ENCODE measurements around the gene ATXN10.

ATXN10 gene

DNA sequence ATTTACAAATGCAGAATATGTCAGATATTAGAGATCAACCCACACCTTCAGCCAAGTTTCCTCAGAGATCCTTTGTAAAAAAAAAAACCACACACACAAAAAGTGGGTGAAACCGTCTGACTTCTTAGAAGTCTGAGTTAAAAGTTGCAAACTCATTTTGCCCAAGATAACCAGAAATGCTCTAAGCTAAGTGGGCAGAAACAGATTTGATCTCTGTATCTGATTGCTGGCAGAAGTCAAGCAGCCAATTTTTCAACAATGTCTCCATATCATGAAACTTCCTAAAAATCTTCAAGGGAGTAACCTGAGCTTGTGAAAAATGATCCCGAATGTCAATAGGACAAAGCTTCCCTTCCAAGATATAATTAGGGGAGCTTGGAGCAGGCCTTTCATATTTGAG lies 28.6 kb upstream of the ATXN10 start:
- H3K36me3 ChIP-seq (ENCODE audit: control insufficient read depth in 5 of 5, insufficient read depth in 5 of 5, low read length in 5 of 5) = no peaks in the 10 kb centered on the region
- no peak overlapping the region for H3K9ac ChIP-seq (ENCODE audit: low read length in 5 of 5)
- peaks cover 5 to 17% (median 15%) of the 10 kb centered on the region in 5 donors for H3K4me1 ChIP-seq (ENCODE audit: control insufficient read depth in 5 of 5, insufficient read depth in 5 of 5, low read length in 5 of 5)
- no peaks in the 10 kb centered on the region for H3K9me3 ChIP-seq (ENCODE audit: control insufficient read depth in 5 of 5, low read length in 5 of 5)
- H3K27ac ChIP-seq (ENCODE audit: low read depth, low read length) = no peak overlapping the region
- H3K4me3 ChIP-seq (ENCODE audit: low read depth in 1 of 5, low read length in 5 of 5) = no peak overlapping the region
- peaks cover 27 to 36% (median 31%) of the 10 kb centered on the region in 5 donors for H3K27me3 ChIP-seq (ENCODE audit: control insufficient read depth in 5 of 5, insufficient read depth in 4 of 5, low read length in 5 of 5)

DNA sequence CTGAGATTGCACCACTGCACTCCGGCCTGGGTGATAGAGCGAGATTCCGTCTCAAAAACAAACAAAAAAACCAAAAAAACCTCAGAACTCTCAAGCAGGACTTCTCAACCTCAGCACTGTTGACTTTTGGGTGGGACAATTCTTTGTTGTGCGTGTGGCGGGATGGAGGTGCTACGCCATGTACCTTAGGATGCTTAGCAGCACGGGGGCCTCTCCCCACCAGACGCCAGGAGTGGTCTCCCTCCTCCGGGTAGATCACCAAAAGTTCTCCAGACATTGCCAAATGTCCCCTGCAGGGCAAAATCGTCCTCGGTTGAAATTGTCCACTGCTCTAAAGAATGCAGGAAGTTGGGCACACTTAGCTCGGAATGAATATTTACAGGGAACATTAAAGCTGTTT lies 26.9 kb upstream of the ATXN10 start:
- no peaks in the 10 kb centered on the region for H3K36me3 ChIP-seq (ENCODE audit: control insufficient read depth in 5 of 5, insufficient read depth in 5 of 5, low read length in 5 of 5)
- no peak overlapping the region for H3K27ac ChIP-seq (ENCODE audit: low read depth, low read length)
- H3K27me3 ChIP-seq (ENCODE audit: control insufficient read depth in 5 of 5, insufficient read depth in 4 of 5, low read length in 5 of 5) = peaks cover 25 to 45% (median 30%) of the 10 kb centered on the region in 5 donors
- H3K4me1 ChIP-seq (ENCODE audit: control insufficient read depth in 5 of 5, insufficient read depth in 5 of 5, low read length in 5 of 5) = peaks cover 0 to 7% (median 6%) of the 10 kb centered on the region in 5 donors
- H3K9ac ChIP-seq (ENCODE audit: low read length in 5 of 5) = no peak overlapping the region
- no peaks in the 10 kb centered on the region for H3K9me3 ChIP-seq (ENCODE audit: control insufficient read depth in 5 of 5, low read length in 5 of 5)
- no peak overlapping the region for H3K4me3 ChIP-seq (ENCODE audit: low read depth in 1 of 5, low read length in 5 of 5)

- no peaks in the 10 kb centered on the region for H3K9me3 ChIP-seq (ENCODE audit: control insufficient read depth in 5 of 5, low read length in 5 of 5)
- H3K9ac ChIP-seq (ENCODE audit: low read length in 5 of 5) = no peak overlapping the region
- H3K27ac ChIP-seq (ENCODE audit: low read depth, low read length) = no peak overlapping the region
- H3K27me3 ChIP-seq (ENCODE audit: control insufficient read depth in 5 of 5, insufficient read depth in 4 of 5, low read length in 5 of 5) = peaks cover 22 to 42% (median 29%) of the 10 kb centered on the region in 5 donors
- no peaks in the 10 kb centered on the region for H3K36me3 ChIP-seq (ENCODE audit: control insufficient read depth in 5 of 5, insufficient read depth in 5 of 5, low read length in 5 of 5)
- H3K4me1 ChIP-seq (ENCODE audit: control insufficient read depth in 5 of 5, insufficient read depth in 5 of 5, low read length in 5 of 5) = peaks cover 0 to 7% (median 6%) of the 10 kb centered on the region in 5 donors
- no peak overlapping the region for H3K4me3 ChIP-seq (ENCODE audit: low read depth in 1 of 5, low read length in 5 of 5)
These were observed 26.5 kb upstream of the ATXN10 start for GRCh38 chr22:45645150-45645525.

- no peak overlapping the region for H3K27ac ChIP-seq (ENCODE audit: low read depth, low read length)
- no peak overlapping the region for H3K9ac ChIP-seq (ENCODE audit: low read length in 5 of 5)
- peaks cover 19 to 40% (median 25%) of the 10 kb centered on the region in 5 donors for H3K27me3 ChIP-seq (ENCODE audit: control insufficient read depth in 5 of 5, insufficient read depth in 4 of 5, low read length in 5 of 5)
- H3K9me3 ChIP-seq (ENCODE audit: control insufficient read depth in 5 of 5, low read length in 5 of 5) = no peaks in the 10 kb centered on the region
- H3K36me3 ChIP-seq (ENCODE audit: control insufficient read depth in 5 of 5, insufficient read depth in 5 of 5, low read length in 5 of 5) = no peaks in the 10 kb centered on the region
- peaks cover 0 to 7% (median 6%) of the 10 kb centered on the region in 5 donors for H3K4me1 ChIP-seq (ENCODE audit: control insufficient read depth in 5 of 5, insufficient read depth in 5 of 5, low read length in 5 of 5)
- H3K4me3 ChIP-seq (ENCODE audit: low read depth in 1 of 5, low read length in 5 of 5) = no peak overlapping the region
These were observed 25.9 kb upstream of the ATXN10 start for GRCh38 chr22:45645526-45646414.

DNA sequence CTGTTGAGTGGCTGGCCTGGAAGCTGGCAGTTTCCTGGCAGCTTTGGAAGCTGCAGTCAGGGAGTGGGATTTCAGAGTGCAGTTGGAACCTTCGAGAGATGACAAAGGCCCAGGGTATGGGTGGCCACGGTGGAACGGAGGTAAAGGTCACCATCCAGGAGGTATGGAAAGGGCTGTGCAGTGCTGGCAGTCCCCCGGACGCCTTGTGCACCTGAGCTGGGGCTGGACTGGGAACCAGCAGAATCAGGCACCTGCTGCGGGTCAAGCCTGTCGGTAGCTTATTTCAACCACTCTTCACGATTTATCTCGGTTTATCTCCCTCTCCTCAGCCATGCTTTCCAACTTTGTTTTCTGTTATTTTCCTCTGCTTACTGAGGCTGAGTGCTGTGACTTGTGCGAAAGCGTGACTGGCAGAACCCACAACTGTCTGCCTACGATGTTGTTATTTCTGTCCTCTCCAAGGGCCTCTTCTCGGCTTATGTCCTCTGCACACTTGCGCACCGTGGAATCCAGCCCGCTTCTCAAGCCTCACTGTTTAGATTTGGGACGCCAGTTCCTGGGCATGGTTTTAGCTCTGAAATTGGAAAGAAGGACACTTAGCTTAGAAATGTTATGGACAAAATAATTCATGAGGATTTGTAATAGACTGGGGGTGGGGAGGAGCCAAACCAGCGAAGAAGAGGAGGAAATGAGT lies 24.0 kb upstream of the ATXN10 start:
- H3K4me3 ChIP-seq (ENCODE audit: low read depth in 1 of 5, low read length in 5 of 5) = no peak overlapping the region
- no peak overlapping the region for H3K9ac ChIP-seq (ENCODE audit: low read length in 5 of 5)
- H3K27ac ChIP-seq (ENCODE audit: low read depth, low read length) = no peak overlapping the region
- no peaks in the 10 kb centered on the region for H3K36me3 ChIP-seq (ENCODE audit: control insufficient read depth in 5 of 5, insufficient read depth in 5 of 5, low read length in 5 of 5)
- peaks cover 0 to 7% (median 6%) of the 10 kb centered on the region in 5 donors for H3K4me1 ChIP-seq (ENCODE audit: control insufficient read depth in 5 of 5, insufficient read depth in 5 of 5, low read length in 5 of 5)
- H3K9me3 ChIP-seq (ENCODE audit: control insufficient read depth in 5 of 5, low read length in 5 of 5) = no peaks in the 10 kb centered on the region
- H3K27me3 ChIP-seq (ENCODE audit: control insufficient read depth in 5 of 5, insufficient read depth in 4 of 5, low read length in 5 of 5) = peaks cover 14 to 41% (median 27%) of the 10 kb centered on the region in 5 donors

GRCh38 chr22:45648301-45649117 lies 23.1 kb upstream of the ATXN10 start:
- H3K36me3 ChIP-seq (ENCODE audit: control insufficient read depth in 5 of 5, insufficient read depth in 5 of 5, low read length in 5 of 5) = no peaks in the 10 kb centered on the region
- no peak overlapping the region for H3K9ac ChIP-seq (ENCODE audit: low read length in 5 of 5)
- H3K4me3 ChIP-seq (ENCODE audit: low read depth in 1 of 5, low read length in 5 of 5) = no peak overlapping the region
- H3K4me1 ChIP-seq (ENCODE audit: control insufficient read depth in 5 of 5, insufficient read depth in 5 of 5, low read length in 5 of 5) = peaks cover 0 to 7% (median 6%) of the 10 kb centered on the region in 5 donors
- H3K9me3 ChIP-seq (ENCODE audit: control insufficient read depth in 5 of 5, low read length in 5 of 5) = no peaks in the 10 kb centered on the region
- peaks cover 14 to 41% (median 29%) of the 10 kb centered on the region in 5 donors for H3K27me3 ChIP-seq (ENCODE audit: control insufficient read depth in 5 of 5, insufficient read depth in 4 of 5, low read length in 5 of 5)
- no peak overlapping the region for H3K27ac ChIP-seq (ENCODE audit: low read depth, low read length)

DNA sequence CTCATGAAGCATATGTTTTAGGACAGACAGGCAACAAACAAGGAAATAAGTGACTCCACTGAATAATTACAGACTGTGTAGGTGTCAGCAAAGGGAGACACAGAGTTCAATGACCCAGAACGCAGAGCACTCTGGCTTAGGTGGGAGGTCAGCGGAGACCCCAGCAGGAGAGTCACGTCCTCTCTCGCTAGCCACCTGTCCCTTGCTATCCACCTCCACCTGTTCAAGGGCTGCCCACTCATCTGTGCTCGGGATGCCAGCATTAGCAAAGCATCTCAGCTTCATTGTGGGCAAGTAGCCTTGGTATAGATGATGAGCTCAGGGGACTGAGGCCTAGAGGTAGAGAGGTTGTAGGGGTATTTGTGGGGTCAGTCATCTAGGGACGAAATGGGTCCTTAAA lies 21.8 kb upstream of the ATXN10 start:
- Histone ChIP-seq H3K9ac (ENCODE audit: low read length in 5 of 5) (no peak overlapping the region), H3K27me3 (ENCODE audit: control insufficient read depth in 5 of 5, insufficient read depth in 4 of 5, low read length in 5 of 5) (peaks cover 14 to 40% (median 30%) of the 10 kb centered on the region in 5 donors), H3K4me3 (ENCODE audit: low read depth in 1 of 5, low read length in 5 of 5) (no peak overlapping the region), H3K4me1 (ENCODE audit: control insufficient read depth in 5 of 5, insufficient read depth in 5 of 5, low read length in 5 of 5) (peaks cover 0 to 7% (median 6%) of the 10 kb centered on the region in 5 donors), H3K27ac (ENCODE audit: low read depth, low read length) (no peak overlapping the region), H3K9me3 (ENCODE audit: control insufficient read depth in 5 of 5, low read length in 5 of 5) (no peaks in the 10 kb centered on the region), H3K36me3 (ENCODE audit: control insufficient read depth in 5 of 5, insufficient read depth in 5 of 5, low read length in 5 of 5) (no peaks in the 10 kb centered on the region)

DNA sequence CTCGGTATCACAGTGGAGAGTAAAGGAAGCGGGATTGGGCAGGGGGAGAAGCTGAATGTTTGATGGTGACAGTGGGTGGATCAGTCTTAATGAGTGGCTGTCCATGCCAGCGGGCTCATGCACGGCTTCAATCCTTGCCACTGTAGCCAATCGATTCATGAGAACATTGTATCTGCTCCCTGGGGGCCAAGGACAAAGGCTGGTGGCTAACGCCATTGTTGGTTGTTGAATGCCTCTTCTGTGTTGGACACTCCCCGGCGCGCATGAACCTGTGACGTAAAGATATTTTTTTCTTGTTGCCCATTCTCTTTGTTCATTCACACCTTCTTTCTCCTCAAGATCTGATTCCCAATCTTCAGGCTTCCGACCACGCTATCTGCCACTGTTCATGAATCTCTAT lies 20.9 kb upstream of the ATXN10 start:
- no peak overlapping the region for H3K4me3 ChIP-seq (ENCODE audit: low read depth in 1 of 5, low read length in 5 of 5)
- no peak overlapping the region for H3K27ac ChIP-seq (ENCODE audit: low read depth, low read length)
- H3K27me3 ChIP-seq (ENCODE audit: control insufficient read depth in 5 of 5, insufficient read depth in 4 of 5, low read length in 5 of 5) = peaks cover 7 to 35% (median 24%) of the 10 kb centered on the region in 5 donors
- H3K9me3 ChIP-seq (ENCODE audit: control insufficient read depth in 5 of 5, low read length in 5 of 5) = no peaks in the 10 kb centered on the region
- peaks cover 0 to 3% (median 2%) of the 10 kb centered on the region in 5 donors for H3K4me1 ChIP-seq (ENCODE audit: control insufficient read depth in 5 of 5, insufficient read depth in 5 of 5, low read length in 5 of 5)
- no peaks in the 10 kb centered on the region for H3K36me3 ChIP-seq (ENCODE audit: control insufficient read depth in 5 of 5, insufficient read depth in 5 of 5, low read length in 5 of 5)
- no peak overlapping the region for H3K9ac ChIP-seq (ENCODE audit: low read length in 5 of 5)

DNA sequence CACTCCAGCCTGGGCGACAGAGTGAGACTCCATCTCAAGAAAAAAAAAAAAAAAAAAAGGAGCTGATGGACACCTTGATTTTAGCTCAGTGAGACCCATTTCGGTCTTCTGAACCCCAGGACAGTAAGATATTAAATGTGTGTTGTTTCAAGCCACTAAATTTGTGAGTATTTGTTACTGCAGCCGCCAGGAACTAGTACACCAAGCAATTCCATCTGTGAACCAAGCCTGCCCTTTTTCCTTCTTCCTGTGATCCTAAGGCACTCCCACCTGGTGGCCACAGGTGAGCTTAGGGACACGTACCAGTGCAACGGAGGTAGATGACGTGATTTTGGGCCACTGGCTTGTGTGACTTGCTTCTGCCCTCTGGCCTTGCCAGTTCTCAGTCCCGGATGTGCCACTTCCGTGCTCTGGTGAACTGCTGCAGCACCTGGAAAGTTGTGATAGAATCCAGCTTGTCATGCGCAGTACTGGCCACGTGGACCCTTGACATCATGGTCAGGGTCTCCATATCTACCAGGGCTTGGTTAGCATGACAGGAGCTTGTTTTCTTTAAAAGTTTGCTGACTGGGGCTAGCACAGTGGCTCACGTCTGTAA lies 19.6 kb upstream of the ATXN10 start:
- H3K4me3 ChIP-seq (ENCODE audit: low read depth in 1 of 5, low read length in 5 of 5) = no peak overlapping the region
- H3K9me3 ChIP-seq (ENCODE audit: control insufficient read depth in 5 of 5, low read length in 5 of 5) = no peaks in the 10 kb centered on the region
- H3K9ac ChIP-seq (ENCODE audit: low read length in 5 of 5) = no peak overlapping the region
- peaks cover 3 to 33% (median 19%) of the 10 kb centered on the region in 5 donors for H3K27me3 ChIP-seq (ENCODE audit: control insufficient read depth in 5 of 5, insufficient read depth in 4 of 5, low read length in 5 of 5)
- no peaks in the 10 kb centered on the region for H3K36me3 ChIP-seq (ENCODE audit: control insufficient read depth in 5 of 5, insufficient read depth in 5 of 5, low read length in 5 of 5)
- no peaks in the 10 kb centered on the region for H3K4me1 ChIP-seq (ENCODE audit: control insufficient read depth in 5 of 5, insufficient read depth in 5 of 5, low read length in 5 of 5)
- H3K27ac ChIP-seq (ENCODE audit: low read depth, low read length) = no peak overlapping the region
